Central memory CD4-positive, alpha-beta T cell (primary cell): ENCODE results near the gene CARD11.

ENCODE experiments used
- DNase-seq: peaks from one replicate; pipeline ENCODE4 v3.0.0; 2022

CARD11 gene

DNA sequence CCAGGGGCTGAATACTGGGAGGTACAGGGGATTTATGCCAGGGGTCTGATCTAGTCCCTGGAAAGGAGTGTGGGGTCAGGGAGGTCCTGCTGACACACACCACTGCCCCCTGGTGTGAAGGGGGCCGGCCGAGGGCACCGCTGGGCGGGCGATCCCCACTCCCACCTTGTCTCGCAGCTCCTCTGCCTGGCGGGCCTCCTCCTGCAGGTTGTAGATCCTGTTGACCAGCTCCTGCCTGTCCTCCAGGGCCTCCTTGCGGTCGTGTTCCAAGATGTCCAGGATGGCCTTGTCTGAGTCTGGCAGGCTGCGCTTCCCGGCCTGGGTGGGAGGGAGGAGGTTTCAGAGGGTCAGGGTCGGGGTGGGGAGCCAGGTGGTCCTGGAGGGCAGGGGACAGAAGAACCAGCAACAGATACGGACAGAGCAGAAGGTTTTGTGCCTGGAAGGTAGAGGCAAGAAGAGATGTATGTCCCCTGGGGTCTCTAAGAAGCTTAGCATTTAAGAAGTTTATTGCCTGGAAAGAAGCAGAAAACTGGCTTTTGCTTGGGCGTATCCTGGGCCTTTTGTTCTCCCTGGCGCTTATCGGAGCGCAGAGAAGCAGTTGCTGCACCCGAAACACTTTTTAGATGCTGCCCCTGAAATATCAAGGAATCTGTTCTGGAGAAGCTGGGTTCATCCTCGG is 105.0 kb downstream of the CARD11 start:
- DNase-seq: no peak

DNA sequence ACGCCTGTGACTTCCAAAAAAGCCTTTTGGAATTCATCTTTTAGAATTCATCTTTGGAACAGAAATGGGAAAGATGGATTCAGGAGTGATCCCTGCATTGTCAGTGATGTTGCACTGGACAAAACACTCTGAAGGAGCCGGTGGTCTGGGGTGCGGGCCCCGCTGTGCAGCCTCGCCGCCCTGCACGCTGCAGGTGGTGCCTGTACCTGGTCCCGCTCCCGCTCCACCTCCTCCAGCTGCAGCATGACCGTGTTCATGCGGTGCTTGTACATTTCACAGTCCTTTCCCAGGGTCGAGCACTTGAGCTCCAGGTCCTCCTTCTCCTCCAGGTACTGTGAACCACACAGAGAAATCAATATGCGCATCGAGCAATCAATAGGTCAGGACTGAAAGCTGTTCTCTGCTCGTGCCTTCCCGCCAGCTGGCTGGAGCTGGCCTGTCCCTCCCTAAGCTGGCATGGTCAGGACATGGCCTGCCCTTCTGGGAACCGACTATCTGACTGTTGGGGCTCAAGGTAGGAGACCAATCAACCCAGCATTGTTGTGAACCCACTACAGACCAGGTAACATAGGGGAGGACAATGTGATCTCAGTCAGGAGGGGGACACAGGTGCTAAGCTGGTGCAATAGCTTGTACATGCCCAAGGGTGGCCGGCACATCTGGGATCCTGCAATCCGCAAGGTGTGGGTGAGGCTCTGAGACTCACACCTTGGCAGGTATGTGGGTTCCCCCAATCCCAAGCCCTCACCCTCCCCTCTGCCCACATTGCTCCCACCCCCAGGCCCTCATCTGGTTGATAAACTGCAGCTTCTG is 105.8 kb downstream of the CARD11 start:
- DNase-seq: no peak

DNA sequence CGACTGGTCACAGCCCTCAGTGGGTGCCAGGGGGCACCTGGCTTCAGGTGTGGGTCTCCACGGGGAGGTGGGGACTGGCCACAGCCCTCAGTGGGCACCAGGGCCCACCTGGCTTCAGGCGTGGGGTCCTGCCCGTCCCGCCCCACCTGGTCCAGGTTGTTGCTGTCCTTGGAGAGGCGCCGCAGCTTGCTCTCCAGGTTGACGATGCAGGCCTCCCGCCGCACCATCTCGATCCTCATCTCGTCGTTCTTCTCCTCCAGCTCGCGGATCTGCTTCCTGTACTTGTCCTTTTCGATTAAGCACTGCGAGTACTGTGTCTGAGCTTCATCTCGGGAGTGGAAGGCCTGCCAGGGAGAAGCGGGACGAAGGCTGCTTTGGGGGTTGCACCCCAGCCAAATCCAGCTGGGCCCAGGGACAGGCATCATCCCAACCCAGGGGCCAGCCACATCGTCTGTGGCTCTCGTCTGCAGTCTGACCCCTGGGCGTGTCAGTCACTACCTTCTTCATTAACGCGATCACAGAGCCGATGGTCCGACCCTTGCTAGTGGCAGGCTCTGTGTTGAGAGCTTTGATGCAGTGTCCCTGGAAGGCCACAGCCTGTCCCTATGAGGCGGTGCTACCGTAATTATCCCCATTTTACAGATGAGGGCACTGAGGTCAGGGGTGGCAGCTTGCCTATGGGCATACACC is 106.6 kb downstream of the CARD11 start:
- DNase-seq: no peak

DNA sequence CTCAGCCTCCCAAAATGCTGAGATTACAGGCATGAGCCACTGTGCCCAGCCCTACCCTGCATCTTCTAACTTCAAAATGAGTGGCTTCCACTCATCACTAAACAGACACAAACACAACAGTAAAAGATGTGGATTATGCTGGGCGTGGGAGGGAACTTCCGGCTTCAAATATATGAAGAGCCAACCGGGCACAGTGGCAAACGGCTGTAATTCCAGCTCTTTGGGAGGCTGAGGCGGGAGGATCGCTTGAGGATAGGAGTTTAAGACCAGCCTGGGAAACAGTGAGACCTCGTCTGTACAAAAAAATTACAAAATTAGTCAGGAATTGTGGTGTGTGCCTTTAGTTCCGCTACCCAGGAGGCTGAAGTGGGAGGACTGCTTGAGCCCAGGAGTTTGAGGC is 107.4 kb downstream of the CARD11 start:
- DNase-seq: no peak

DNA sequence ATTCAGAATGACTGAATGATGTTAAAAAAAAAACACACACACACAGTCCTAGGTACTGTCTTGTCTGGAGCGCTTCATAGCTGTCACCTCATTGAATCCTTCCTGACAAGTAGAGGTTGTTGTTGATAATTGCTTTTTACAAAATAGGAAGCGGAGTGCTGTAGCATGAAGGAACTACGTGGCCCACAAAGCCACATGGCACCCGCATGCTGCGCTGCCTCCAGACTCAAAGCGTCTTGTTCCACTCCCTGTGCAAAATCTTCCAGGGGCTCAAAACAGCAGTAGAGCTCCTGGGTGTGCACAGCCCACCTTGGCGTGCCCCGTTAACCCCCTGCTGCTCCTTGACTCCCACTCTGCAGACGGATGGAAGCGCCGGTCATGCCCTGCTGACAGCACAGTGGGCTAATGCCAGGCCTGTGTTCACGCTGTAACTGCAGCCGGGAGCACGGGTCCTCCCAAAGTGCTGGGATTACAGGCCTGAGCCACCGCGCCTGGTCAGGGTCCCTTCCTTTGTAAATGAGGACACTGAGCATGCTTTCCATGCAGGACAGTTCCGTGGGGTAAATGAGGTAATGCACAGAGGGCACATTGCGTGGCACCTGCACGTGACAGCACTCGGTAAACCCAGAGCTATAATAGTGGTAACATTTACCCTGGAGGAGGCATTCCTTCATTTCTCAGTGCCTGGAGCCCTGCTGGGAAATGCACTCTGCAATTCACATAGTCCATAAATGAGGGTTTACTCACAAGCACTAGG is 108.5 kb downstream of the CARD11 start:
- no peak for DNase-seq

DNA sequence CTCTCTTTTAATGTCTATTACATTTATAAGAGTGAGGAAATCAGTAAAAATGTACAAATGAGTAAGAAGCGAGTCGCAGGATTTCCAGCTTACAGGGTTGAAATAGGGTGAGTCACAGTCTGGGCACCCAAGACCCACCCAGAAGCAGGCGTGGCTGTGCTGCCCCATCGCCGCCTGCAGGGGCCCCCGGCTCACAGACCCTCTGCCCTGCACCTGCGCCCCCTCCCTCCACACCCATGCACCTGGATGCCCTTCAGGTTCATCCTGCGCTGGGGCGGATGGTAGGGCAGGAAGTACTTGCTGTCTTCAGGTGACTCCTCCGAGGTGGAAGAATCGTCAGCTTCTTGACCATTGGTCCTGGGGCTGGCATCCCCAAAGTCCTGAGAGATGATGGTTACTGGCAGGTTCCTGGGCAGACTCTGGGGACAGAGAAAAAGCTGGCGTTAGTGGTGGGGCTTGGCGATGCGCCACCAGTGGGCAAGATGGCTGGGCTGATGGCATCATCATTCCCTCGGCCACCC is 109.4 kb downstream of the CARD11 start:
- DNase-seq: no peak

DNA sequence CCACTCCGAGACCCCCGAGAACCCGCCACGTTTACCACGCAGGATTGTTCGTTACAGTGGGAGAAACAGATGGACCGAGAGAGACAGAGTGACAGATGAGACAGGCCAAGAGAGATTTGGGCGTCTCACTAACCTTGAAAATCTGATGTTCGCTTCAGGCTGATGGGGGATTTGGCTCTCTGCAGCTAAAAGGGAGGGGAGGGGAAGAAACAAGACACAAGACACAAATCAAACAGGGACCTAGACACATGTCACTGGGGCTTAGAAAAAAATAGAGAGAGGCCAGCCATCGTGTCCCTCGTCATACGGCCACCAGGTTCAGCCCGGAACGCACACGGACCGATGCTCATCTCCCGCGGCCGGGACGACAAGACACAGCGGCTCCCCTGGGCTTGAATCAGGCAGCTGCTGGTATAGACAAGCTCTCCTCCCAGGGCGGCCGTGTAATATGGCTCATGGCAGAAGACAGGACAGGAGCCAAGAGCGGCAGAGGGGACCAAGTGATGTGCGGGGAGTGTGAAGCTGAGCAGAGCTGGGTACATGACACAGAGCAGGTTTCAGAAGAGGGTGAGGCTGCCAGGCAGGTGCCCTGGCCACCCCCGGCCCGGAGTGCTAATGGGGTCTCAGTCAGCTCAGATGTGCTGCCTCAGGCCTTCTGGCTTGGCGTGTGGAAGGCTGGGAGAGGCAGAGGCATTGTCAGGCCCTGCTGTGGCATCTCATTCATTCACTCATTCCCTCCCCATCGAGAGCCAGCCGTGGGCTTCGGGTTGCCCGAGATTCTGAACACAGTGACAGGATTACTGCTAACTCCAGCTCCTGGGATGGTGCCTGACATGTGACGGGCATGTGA is 111.0 kb downstream of the CARD11 start:
- no peak for DNase-seq

DNA sequence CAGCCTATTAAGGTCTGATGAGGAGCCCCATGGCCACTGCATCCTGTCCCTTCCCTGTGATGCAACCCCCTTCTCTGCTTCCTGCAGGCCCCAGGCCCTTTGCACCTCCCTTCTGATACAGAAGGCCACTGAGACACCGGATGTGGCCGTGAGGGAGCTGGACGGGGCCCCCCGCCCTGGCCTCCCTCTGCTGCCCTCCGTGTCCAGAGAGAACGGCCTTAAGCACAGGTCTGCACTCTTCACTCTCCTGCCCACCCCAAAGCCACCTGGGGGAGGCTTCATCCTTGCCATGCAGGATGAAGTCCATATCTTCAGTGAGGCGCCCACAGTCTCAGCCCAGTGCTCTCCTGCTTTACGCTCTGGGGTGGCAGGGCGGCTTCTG is 112.6 kb downstream of the CARD11 start:
- no peak for DNase-seq

DNA sequence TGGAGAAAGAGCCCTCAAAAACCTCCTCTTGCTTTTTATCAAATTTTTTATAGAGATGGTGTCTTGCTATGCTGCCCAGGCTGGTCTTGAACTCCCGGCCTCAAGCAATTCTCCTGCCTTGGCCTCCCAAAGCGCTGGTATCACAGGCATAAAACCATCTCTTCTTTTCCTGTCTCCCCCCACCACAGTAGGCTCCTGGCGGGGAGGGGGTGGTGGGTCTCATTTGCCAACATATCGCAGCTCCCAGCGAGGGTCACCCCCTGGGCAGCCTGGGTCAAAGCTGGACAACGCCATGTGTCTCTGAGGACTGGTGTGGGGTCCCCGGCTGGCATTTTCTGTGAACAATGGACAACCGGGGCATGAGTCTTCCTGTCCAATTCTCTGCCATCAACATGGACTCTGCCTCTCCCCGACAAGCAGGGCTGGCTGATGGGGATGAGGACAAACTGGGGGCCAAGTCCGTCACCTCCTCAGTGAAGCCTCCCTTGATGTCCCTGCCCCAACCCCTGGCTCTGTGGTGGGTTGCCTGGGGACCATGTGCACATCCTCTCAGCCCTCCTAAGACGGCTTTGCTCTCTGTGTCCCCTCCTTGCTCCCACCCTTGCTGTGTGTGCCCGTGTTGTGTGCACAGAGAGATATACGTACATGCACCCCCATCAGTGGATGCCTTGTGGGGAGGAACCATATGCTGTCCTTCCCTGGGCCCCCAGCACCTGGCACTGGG is 113.2 kb downstream of the CARD11 start:
- no peak for DNase-seq

DNA sequence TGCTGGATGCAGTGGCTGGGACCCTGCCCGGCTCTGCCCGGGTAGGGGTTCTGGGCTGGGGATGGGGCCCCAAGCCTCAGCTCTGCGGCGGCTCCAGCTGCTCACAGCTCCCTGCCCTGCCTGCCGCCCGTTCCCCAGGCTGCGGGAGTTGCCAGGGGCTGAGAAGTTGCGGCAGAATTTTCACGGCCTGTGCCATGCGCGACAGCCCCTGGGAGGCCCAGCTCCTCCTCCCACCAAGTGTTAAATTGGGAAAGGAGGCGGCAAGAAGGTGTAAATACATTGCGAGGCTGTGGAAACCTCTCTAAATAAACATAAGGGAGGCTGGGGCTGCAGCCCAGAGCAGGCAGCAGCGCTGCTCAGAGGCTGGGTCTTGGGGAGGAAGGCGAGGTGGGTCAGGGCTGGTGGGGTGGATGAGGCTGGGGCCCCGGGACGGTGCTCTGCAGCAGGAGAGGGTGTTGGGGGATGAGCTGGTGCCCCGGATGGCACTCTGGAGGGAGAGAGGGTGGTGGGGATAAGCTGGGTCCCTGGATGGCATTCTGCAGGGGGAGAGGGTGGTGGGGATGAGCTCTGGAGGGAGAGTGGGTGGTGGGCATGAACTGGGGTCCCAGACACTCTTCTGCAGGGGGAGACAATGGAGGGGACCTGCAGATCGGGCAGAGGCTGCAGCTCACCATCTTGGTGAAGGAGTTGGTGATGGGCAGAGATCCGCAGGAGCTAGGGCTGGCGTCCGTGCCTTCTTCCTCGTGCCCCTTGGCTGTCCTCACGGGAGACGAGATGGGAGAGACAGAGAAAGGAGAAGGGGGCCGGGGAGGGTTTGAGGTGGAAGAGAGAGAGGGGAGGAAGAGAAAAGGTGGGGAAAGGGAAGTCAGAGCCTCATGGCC is 114.1 kb downstream of the CARD11 start:
- DNase-seq: no peak

DNA sequence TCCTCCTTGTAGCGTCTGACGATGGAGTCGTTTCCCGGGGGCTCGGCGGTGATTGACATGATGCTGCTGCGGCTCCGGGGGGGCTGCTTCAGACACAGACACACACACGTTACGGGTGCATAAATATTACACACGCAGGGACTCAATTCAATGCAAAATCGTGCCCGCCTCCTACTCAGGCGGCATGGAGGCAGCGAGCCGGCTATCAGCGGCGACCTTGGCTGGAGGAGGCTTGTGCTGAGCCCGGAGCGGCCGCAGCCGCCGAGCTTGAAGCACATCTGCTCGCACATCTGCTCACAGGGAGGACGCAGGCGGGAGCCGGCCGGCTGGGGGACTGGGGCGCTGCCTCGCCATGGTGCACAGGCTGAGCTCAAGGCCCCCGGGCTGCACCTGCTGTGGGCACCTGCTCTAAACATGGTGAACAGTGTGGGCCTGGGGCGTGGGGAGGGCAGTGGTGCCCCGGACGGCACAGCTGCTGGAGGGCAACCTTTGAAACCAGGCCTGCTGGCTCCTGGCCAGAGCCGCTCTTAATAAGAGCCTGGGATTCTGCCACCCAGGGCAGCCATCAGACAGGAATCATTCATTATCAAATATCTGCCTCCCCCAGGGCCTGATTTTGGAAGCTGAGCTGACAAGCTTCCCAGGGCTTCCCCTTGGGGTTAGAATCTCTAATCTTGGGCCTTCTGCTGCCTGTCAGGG is 114.9 kb downstream of the CARD11 start:
- no peak for DNase-seq

DNA sequence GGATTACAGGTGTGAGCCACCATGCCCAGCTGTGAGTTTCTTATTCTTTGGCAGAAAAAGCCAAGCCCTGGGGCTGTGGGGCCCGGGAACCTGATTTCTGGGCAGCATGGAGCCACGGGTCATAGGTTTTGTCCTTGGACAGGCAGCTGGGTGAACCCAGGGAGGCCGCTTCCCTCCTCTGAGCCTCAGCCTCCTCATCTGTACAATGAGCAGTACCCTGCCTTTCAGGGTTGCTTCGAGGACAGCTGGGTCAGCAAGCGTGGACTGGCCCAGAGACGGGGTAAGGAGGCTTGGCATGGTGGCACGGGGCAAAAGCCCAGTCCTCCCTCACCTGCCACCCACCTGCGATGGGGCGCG is 115.4 kb downstream of the CARD11 start:
- DNase-seq: no peak

DNA sequence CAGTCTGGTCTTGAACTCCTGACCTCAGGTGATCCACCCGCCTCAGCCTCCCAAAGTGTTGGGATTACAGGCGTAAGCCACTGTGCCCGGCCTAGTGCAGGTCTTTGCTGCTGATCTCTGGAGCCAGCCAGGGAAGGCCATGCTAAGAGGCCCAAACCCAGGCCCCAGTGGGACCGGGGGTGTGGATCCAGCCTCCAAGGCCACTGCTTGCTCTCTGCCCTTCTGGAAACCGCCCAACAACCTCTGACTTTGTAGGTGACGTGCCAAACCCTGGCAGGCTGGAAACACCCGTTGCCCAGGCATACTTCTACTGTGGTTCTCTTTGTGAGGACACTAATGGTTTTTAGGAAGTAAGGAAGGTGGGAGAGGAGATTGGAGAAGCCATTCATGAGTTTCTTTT is 116.1 kb downstream of the CARD11 start:
- no peak for DNase-seq

DNA sequence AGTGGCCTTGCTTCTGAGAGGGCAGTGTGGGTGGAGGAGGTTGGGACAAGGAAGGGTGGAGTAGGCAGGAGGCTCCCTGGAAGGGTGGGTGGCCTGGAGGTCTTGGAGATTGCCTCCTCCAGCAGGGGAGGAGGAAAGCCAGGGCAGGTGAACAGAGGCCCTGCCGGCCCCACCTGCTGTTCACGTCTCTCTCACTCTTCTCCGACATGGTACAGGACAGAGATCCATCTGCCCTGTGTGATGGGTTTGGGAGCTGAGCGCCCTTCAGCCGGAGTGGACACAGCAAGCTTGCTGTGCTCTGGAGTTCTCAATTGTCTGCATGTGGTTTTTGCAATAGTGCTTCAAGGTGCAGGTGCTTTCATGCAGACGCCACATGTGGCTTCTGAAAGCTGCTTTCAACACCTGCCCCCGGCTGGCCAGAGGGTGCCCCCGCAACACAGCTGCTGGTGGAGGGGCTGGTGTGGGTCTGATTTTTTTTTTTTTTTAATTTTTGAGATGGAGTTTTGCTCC is 116.7 kb downstream of the CARD11 start:
- DNase-seq: no peak

DNA sequence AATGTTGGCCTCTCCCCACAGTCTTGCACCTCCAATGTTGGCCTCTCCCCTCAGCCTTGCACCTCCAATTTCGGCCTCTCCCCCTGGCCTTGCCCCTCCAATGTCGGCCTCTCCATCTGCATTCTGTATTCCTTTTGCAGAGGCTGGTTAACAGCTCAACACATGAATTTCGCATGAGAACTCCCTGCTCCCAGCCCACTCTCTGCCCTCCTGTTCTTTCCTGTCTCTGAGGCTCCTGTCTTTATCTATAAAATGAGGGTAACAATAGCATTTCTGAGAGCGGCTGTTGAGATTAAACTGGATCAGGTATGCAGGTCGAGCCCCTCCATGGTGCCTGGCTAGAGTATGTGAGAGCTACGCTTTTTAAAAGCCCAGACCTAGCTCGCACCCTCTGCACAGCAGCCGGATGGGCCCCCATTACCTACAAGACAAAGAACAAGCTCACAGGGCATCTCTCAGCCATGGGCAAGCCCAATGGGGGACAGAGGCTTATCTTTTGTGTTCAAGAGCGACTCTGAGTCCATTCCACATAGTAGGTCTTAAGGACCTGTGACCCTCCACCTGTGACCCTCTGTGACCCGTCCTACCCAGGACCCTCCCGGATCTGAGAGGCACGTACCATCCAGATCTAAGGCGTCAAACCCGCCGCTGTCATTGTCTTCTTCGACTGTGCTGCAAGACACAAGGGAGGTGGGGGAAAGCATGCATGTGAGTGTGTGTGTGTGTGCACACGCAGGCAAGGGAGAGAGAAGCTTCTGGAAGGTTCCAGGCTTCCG is 117.4 kb downstream of the CARD11 start:
- DNase-seq: no peak

DNA sequence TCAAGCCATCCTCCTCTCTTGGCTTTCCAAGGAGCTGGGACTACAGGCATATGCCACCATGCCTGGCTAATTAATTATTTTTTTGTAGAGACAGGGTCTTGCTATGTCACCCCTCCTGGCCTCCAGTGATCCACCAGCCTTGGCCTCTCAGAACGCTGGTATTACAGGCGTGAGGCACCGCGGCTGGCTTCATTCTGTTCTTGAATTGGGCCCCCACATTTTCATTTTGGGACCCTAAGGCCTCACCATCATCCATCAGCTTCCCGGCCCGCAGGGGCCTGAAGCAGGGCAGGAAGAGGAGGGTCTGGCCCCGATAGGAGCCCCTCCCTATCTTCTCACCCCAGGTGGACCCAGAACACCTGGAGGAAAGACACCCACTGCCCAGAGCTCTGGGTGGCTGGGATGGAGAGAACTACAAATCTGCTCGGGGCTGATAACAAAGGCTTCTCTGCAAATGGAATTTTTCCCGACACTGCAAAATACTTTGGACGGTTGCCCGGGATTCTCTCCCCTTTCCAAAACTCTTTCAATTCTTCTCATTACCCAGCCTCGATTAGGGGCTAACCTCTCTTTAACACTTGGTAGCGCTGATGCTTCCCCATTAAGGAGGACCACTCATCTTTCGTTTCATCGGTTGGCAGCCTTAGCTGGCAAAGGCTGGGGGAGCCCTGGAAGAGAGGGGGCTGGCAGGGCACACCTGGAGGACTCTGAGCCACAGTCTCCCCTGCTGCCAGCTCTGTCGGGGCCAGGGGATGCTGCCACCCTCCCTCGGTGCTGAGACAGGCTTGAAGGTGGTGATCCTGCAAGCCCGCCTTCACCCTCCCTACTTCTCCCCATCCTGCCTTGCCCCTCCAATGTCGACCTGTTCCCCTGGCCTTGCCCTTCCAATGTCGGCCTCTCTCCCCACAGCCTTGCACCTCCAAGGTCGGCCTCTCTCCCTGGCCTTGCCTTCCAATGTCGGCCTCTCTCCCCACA is 118.5 kb downstream of the CARD11 start:
- no peak for DNase-seq

DNA sequence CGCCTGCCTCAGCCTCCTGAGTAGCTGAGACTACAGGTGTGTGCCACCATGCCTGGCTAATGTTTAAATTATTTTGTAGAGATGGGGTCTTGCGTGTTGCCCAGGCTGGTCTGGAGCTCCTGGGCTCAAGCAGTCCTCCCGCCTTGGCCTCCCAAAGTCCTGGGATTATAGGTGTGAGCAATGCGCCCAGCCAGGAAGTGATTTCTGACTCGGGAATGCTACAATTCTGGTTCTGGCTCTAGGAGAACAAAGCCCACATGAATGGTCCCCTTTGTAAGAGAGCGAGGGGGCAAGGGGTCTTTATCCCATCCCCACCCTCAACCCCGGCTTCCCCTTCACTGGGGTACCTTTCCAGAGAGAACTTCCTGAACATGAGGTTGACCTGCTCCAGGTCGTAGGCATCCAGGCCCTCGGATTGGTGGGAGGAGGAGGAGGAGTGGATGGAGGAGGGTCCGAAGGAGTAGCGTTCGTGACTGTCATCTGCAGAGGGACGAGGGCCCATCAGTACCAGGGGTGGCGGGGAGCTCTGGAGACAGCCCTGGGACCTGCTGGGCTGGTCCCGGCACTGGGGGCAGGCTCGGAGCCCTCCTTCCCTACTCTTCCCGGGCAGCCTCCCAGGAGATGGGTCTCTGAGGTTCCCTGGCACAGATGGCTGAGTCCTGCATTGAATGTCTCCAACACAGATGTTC is 119.6 kb downstream of the CARD11 start:
- no peak for DNase-seq
